ENCODE data around the gene PHF19.

Gene PHF19

DNA sequence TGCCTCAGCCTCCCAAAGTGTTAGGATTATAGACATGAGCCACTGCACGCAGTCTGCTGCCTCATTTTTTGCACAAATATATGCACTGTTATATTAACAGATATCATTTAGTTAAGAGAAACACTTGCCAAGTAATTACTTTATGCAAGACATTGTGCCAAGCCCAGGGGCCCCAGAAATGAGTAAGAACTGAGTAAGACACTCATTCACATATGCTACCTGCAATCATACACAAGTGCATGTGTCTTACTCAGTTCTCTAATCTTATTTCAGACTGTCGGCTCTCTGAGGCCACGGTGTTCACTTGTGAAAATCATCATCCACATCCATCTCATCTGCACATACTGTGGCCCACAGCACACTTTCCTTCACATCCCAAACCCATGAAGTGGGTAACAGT is 33.7 kb upstream of the PHF19 start:
- Histone ChIP-seq H3K9ac (no peak overlapping the region), H3K27ac (no peak overlapping the region), H3K4me1 (ENCODE audit: low read depth, poor library complexity, severe bottlenecking) (no peaks in the 10 kb centered on the region), H2AFZ (ENCODE audit: low read depth) (no peak overlapping the region), H3K36me3 (ENCODE audit: insufficient read depth) (no peaks in the 10 kb centered on the region), H4K20me1 (ENCODE audit: insufficient read depth) (no peaks in the 10 kb centered on the region), H3K4me3 (IDR thresholded peaks at IDR 0.05; ENCODE audit: insufficient read depth, low read depth, low read length) (no peak overlapping the region), H3K4me2 (no peak overlapping the region), H3K27me3 (ENCODE audit: insufficient read depth, low read depth) (no peaks in the 10 kb centered on the region), H3K79me2 (ENCODE audit: insufficient read depth, low read depth) (no peaks in the 10 kb centered on the region)
- TF ChIP-seq, protein P1, sequence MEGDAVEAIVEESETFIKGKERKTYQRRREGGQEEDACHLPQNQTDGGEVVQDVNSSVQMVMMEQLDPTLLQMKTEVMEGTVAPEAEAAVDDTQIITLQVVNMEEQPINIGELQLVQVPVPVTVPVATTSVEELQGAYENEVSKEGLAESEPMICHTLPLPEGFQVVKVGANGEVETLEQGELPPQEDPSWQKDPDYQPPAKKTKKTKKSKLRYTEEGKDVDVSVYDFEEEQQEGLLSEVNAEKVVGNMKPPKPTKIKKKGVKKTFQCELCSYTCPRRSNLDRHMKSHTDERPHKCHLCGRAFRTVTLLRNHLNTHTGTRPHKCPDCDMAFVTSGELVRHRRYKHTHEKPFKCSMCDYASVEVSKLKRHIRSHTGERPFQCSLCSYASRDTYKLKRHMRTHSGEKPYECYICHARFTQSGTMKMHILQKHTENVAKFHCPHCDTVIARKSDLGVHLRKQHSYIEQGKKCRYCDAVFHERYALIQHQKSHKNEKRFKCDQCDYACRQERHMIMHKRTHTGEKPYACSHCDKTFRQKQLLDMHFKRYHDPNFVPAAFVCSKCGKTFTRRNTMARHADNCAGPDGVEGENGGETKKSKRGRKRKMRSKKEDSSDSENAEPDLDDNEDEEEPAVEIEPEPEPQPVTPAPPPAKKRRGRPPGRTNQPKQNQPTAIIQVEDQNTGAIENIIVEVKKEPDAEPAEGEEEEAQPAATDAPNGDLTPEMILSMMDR (conservative IDR thresholded peaks at IDR 0.05; ENCODE audit: low read depth, low read length) = no peak

DNA sequence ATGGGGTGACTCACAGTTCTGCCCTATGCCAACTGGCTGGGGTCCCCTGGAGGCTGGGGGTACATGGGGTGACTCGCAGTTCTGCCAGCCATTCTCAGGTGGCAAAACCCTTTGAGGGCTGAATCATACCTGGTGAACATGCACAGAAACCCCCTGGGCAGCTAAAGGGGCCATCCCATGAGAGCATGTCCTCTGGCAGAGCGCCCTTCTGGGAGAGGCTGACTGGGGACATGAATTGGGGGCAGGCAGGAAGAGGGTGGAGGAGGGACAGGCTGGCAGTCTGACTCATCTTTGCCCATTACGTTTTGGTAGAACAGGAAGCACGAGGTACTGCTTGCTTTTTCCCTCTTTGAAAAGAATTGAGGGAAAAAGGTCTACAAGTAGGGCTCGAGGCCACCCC is 32.9 kb upstream of the PHF19 start:
- H3K27ac ChIP-seq = no peak overlapping the region
- no peak overlapping the region for H3K9ac ChIP-seq
- no peaks in the 10 kb centered on the region for H3K4me1 ChIP-seq (ENCODE audit: low read depth, poor library complexity, severe bottlenecking)
- TF ChIP-seq, protein P1 (conservative IDR thresholded peaks at IDR 0.05; ENCODE audit: low read depth, low read length) = no peak
- no peaks in the 10 kb centered on the region for H3K79me2 ChIP-seq (ENCODE audit: insufficient read depth, low read depth)
- no peak overlapping the region for H2AFZ ChIP-seq (ENCODE audit: low read depth)
- no peak overlapping the region for H3K4me2 ChIP-seq
- no peaks in the 10 kb centered on the region for H4K20me1 ChIP-seq (ENCODE audit: insufficient read depth)
- no peaks in the 10 kb centered on the region for H3K36me3 ChIP-seq (ENCODE audit: insufficient read depth)
- no peaks in the 10 kb centered on the region for H3K27me3 ChIP-seq (ENCODE audit: insufficient read depth, low read depth)
- H3K4me3 ChIP-seq (IDR thresholded peaks at IDR 0.05; ENCODE audit: insufficient read depth, low read depth, low read length) = no peak overlapping the region

DNA sequence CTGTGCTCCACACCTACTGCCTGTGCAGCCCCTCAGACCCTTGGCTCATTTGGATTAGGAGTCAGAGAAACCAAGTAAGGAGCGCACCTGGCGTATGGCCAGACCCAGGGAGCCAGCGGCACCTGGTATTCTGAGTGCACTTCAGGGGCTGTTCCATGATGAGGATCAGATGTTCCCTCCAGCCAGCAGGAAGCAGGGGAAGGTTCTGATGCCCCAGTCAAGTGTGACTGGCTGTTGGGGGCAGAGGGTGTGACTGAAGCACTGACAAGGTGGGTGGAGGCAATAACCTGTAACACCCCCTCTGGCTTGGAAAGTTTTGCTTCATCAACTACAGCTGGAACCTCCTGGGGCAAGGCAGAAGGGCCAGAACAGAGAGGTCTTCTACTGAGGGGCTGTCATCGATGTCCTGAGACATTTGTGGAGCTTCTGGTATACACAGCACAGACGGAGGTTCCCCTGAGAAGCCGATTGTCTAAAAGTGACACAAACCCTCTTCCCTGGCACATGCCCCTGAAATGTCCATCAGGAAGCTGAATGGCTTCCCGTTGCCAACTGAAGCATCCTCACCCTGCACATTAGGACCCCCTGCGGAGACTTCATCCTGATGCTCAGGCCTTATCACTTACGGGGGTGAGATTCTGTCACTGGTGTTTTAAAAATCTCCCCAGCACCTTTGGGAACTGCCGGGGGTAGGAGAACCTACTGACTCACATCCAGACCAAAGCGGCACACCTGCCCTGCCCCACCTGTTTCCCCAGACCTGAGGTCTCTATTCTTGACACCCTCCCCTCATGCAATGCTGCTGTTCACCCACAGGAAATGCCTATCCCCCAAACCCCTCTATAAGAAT is 28.6 kb upstream of the PHF19 start:
- H3K79me2 ChIP-seq (ENCODE audit: insufficient read depth, low read depth) = no peaks in the 10 kb centered on the region
- H3K9ac ChIP-seq = no peak overlapping the region
- H3K36me3 ChIP-seq (ENCODE audit: insufficient read depth) = no peaks in the 10 kb centered on the region
- H3K4me3 ChIP-seq (IDR thresholded peaks at IDR 0.05; ENCODE audit: insufficient read depth, low read depth, low read length) = no peak overlapping the region
- TF ChIP-seq, protein P1 (conservative IDR thresholded peaks at IDR 0.05; ENCODE audit: low read depth, low read length) = no peak
- H3K4me1 ChIP-seq (ENCODE audit: low read depth, poor library complexity, severe bottlenecking) = peaks cover 12% of the 10 kb centered on the region
- no peaks in the 10 kb centered on the region for H4K20me1 ChIP-seq (ENCODE audit: insufficient read depth)
- no peak overlapping the region for H3K27ac ChIP-seq
- H2AFZ ChIP-seq (ENCODE audit: low read depth) = no peak overlapping the region
- H3K27me3 ChIP-seq (ENCODE audit: insufficient read depth, low read depth) = no peaks in the 10 kb centered on the region
- H3K4me2 ChIP-seq = no peak overlapping the region

DNA sequence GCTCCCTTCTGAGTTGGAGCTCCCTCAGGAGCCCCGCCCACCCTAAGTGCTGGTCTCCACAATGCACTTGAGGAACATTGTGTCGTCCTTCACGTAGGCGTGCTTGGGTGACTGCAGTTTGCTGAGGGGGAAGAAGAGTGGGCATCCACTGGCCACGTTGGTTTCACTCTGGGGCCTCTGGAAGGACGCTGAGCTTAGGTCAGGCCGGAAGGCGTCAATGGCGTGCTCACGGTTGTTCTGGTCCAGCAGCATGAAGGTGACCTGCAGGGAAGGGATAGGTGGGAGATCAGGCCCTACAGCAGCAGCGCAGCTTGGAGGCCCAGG is 28.0 kb upstream of the PHF19 start:
- Histone ChIP-seq H2AFZ (ENCODE audit: low read depth) (no peak overlapping the region), H3K4me3 (IDR thresholded peaks at IDR 0.05; ENCODE audit: insufficient read depth, low read depth, low read length) (no peak overlapping the region), H3K9ac (no peak overlapping the region), H3K4me2 (no peak overlapping the region), H3K27me3 (ENCODE audit: insufficient read depth, low read depth) (no peaks in the 10 kb centered on the region), H3K4me1 (ENCODE audit: low read depth, poor library complexity, severe bottlenecking) (peaks cover 12% of the 10 kb centered on the region), H4K20me1 (ENCODE audit: insufficient read depth) (no peaks in the 10 kb centered on the region), H3K79me2 (ENCODE audit: insufficient read depth, low read depth) (no peaks in the 10 kb centered on the region), H3K36me3 (ENCODE audit: insufficient read depth) (no peaks in the 10 kb centered on the region), H3K27ac (no peak overlapping the region)
- TF ChIP-seq, protein P1 (conservative IDR thresholded peaks at IDR 0.05; ENCODE audit: low read depth, low read length) = no peak

All from KMS-11 (cell line).